ENCODE measurements around the gene LRRC41.

DNA sequence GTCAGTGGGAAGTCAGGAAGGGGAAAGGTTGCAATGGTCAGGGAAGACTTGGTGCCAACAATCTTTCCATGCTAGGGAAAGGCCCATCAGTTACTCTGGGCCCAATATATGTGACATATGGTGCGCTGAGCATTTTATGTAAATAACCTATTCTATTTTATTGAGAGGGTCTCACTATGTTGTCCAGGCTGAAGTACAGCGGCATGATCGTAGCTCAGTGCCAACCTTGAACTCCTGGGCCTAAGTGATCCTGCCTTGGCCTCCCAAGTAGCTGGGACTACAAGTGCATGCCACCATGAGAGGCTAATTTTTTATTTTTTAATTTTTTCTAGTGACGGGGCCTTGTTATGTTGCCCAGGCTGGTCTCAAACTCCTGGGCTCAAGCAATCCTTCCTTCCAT, 6.9 kb upstream of the LRRC41 start:
- TF ChIP-seq, protein P1, sequence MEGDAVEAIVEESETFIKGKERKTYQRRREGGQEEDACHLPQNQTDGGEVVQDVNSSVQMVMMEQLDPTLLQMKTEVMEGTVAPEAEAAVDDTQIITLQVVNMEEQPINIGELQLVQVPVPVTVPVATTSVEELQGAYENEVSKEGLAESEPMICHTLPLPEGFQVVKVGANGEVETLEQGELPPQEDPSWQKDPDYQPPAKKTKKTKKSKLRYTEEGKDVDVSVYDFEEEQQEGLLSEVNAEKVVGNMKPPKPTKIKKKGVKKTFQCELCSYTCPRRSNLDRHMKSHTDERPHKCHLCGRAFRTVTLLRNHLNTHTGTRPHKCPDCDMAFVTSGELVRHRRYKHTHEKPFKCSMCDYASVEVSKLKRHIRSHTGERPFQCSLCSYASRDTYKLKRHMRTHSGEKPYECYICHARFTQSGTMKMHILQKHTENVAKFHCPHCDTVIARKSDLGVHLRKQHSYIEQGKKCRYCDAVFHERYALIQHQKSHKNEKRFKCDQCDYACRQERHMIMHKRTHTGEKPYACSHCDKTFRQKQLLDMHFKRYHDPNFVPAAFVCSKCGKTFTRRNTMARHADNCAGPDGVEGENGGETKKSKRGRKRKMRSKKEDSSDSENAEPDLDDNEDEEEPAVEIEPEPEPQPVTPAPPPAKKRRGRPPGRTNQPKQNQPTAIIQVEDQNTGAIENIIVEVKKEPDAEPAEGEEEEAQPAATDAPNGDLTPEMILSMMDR (IDR thresholded peaks at IDR 0.05), result no peak
- TF ChIP-seq POLR2A (IDR thresholded peaks at IDR 0.05), result no peak
- no peak for TF ChIP-seq EP300 (IDR thresholded peaks at IDR 0.05)
- TF ChIP-seq POLR2AphosphoS5 (IDR thresholded peaks at IDR 0.05), result no peak

Data from suprapubic skin (tissue), 4 donors.